SKM-1 treated with dmso at 0.1 percent for 144 hours (cell line): ENCODE data around the gene NOX1.

Experiments used
- DNase-seq: peaks from one replicate; lab custom pipeline; 2025; ENCODE audit not compliant: unreplicated experiment; lab: John Stamatoyannopoulos, UW

NOX1 gene

GRCh38 chrX:100874325-100874724 lies at the start of gene NOX1:
Gene NOX1 (minus strand): TSS chrX:100874359. CDS start chrX:100874139, 220 bp downstream.
- DNase-seq = no peak

GRCh38 chrX:100915562-100915961 lies 41.4 kb upstream of the NOX1 start:
- DNase-seq = no peak

GRCh38 chrX:100913111-100913510 lies 39.0 kb upstream of the NOX1 start:
- no peak for DNase-seq

- DNase-seq = no peak
Measured at GRCh38 chrX:100911731-100912130, 37.6 kb upstream of the NOX1 start.

GRCh38 chrX:100905620-100906019 lies 31.5 kb upstream of the NOX1 start:
- no peak for DNase-seq

- no peak for DNase-seq
Measured at GRCh38 chrX:100904433-100904832, 30.3 kb upstream of the NOX1 start.

- no peak for DNase-seq
Measured at GRCh38 chrX:100895365-100896075, 21.4 kb upstream of the NOX1 start.

- DNase-seq = no peak
Measured at GRCh38 chrX:100883654-100884053, 9.5 kb upstream of the NOX1 start.

GRCh38 chrX:100880368-100880767 lies 6.2 kb upstream of the NOX1 start:
- DNase-seq = no peak

- DNase-seq = no peak
Measured at GRCh38 chrX:100871594-100872560, 2.3 kb downstream of the NOX1 start.

- DNase-seq = no peak
Measured at GRCh38 chrX:100870527-100870926, 3.6 kb downstream of the NOX1 start.

GRCh38 chrX:100868273-100868672 lies 5.9 kb downstream of the NOX1 start:
- no peak for DNase-seq

- DNase-seq = no peak
Measured at GRCh38 chrX:100864657-100865391, 9.3 kb downstream of the NOX1 start.

GRCh38 chrX:100863326-100863864 lies 10.8 kb downstream of the NOX1 start:
- DNase-seq = no peak

- no peak for DNase-seq
Measured at GRCh38 chrX:100852810-100853209, 21.3 kb downstream of the NOX1 start.

GRCh38 chrX:100850317-100850716 lies 23.8 kb downstream of the NOX1 start:
- DNase-seq = no peak

GRCh38 chrX:100831219-100831946 lies 42.8 kb downstream of the NOX1 start:
- no peak for DNase-seq

- no peak for DNase-seq
Measured at GRCh38 chrX:100830547-100830946, 43.6 kb downstream of the NOX1 start.

GRCh38 chrX:100830143-100830542 lies 44.0 kb downstream of the NOX1 start:
- no peak for DNase-seq

GRCh38 chrX:100829730-100830129 lies 44.4 kb downstream of the NOX1 start:
- DNase-seq = no peak
